ENCODE measurements around the gene SLCO4A1. TPM values are rescaled to one million over a fixed set of nuclear protein-coding genes. Genes with fewer than 3 reads are reported as not detected.

The SLCO4A1 gene
- total and polyA plus RNA-seq, 12 donors, result 0.39 to 27.0 (median 4.9) TPM

GRCh38 chr20:62696434-62696957 is 54.2 kb downstream of the SLCO4A1 start:
- Histone ChIP-seq H3K27ac (no peak overlapping the region), H3K27me3 (peaks cover 4% of the 10 kb centered on the region), H3K9me3 (replicated peaks in 1 of 3) (no peaks in the 10 kb centered on the region), H3K36me3 (replicated peaks in 1 of 2) (no peaks in the 10 kb centered on the region), H3K4me1 (replicated peaks in 1 of 2) (no peaks in the 10 kb centered on the region), H3K4me3 (no peak overlapping the region)
- TF ChIP-seq, protein P1, sequence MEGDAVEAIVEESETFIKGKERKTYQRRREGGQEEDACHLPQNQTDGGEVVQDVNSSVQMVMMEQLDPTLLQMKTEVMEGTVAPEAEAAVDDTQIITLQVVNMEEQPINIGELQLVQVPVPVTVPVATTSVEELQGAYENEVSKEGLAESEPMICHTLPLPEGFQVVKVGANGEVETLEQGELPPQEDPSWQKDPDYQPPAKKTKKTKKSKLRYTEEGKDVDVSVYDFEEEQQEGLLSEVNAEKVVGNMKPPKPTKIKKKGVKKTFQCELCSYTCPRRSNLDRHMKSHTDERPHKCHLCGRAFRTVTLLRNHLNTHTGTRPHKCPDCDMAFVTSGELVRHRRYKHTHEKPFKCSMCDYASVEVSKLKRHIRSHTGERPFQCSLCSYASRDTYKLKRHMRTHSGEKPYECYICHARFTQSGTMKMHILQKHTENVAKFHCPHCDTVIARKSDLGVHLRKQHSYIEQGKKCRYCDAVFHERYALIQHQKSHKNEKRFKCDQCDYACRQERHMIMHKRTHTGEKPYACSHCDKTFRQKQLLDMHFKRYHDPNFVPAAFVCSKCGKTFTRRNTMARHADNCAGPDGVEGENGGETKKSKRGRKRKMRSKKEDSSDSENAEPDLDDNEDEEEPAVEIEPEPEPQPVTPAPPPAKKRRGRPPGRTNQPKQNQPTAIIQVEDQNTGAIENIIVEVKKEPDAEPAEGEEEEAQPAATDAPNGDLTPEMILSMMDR (IDR thresholded peaks at IDR 0.05), result no peak
- no peak for TF ChIP-seq POLR2A (IDR thresholded peaks at IDR 0.05)
- intact Hi-C loops (cut with DNase I), result no loop called here
- 63 to 67% (median 66%) methylated on average over 15 to 16 of the region's 16 CpGs for WGBS, 4 donors
- DNase-seq, result no peak

DNA sequence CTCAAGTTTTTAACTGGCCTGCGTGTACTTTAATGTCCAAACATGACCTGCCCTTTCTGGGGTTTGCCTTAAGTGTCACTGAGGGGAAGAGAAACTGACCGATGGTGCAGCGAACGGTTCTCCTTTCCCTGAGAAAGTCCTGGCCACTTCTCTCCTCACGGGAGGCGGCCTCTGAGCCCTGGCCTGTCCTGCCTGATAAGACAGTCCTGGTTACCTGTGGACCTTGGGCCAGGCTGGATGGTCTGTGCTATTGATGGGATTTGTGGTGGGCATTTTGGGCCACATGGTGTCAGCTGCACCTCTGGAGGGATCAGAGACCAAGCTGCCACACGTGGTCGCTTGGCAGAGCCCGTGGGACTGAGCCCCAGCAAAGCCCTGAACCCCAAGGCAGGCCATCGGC is 54.7 kb downstream of the SLCO4A1 start:
- peaks cover 4% of the 10 kb centered on the region for H3K27me3 ChIP-seq
- no peaks in the 10 kb centered on the region for H3K4me1 ChIP-seq (replicated peaks in 1 of 2)
- no peak overlapping the region for H3K4me3 ChIP-seq
- intact Hi-C loops (cut with DNase I), result no loop called here
- no peak for DNase-seq
- H3K27ac ChIP-seq, result no peak overlapping the region
- no peaks in the 10 kb centered on the region for H3K9me3 ChIP-seq (replicated peaks in 1 of 3)
- 63 to 84% (median 71%) methylated on average over 5 to 10 of the region's 10 CpGs for WGBS, 4 donors
- TF ChIP-seq, protein P1 (IDR thresholded peaks at IDR 0.05), result no peak
- no peak for TF ChIP-seq POLR2A (IDR thresholded peaks at IDR 0.05)
- no peaks in the 10 kb centered on the region for H3K36me3 ChIP-seq (replicated peaks in 1 of 2)

DNA sequence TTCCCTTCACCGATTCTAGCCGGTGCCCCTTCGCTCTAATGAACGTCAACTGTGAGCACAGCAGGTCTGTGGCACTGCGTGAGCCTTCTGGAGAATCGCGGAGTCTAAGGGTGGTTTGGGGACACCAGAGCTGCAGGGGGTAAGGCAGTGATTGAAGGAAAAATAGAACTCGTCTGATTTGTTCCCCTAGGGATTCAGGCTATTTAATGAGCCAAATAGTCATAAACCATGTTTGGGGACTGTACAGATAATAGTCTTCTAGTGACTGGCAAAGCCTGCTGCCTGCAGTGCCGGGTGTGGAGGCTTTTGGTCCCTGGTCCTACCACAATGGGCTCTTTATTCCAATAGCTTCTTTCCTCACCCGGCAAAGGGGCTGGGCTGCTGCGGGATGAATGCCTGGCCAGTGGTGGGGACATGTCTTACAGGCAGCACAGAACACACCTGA is 55.2 kb downstream of the SLCO4A1 start:
- intact Hi-C loops (cut with DNase I), result no loop called here
- no peak for TF ChIP-seq POLR2A (IDR thresholded peaks at IDR 0.05)
- TF ChIP-seq, protein P1 (IDR thresholded peaks at IDR 0.05), result no peak
- H3K27ac ChIP-seq, result no peak overlapping the region
- DNase-seq, result no peak
- no peaks in the 10 kb centered on the region for H3K36me3 ChIP-seq (replicated peaks in 1 of 2)
- peaks cover 4% of the 10 kb centered on the region for H3K27me3 ChIP-seq
- WGBS, 4 donors, result 83 to 89% (median 85%) methylated on average over 10 to 11 of the region's 11 CpGs
- no peak overlapping the region for H3K4me3 ChIP-seq
- no peaks in the 10 kb centered on the region for H3K4me1 ChIP-seq (replicated peaks in 1 of 2)
- no peaks in the 10 kb centered on the region for H3K9me3 ChIP-seq (replicated peaks in 1 of 3)

GRCh38 chr20:62698231-62698630 is 55.9 kb downstream of the SLCO4A1 start:
- Histone ChIP-seq H3K27ac (no peak overlapping the region), H3K36me3 (replicated peaks in 1 of 2) (no peaks in the 10 kb centered on the region), H3K9me3 (replicated peaks in 1 of 3) (no peaks in the 10 kb centered on the region), H3K27me3 (peaks cover 4% of the 10 kb centered on the region), H3K4me1 (replicated peaks in 1 of 2) (no peaks in the 10 kb centered on the region), H3K4me3 (no peak overlapping the region)
- intact Hi-C loops (cut with DNase I), result no loop called here
- DNase-seq, result no peak
- TF ChIP-seq, protein P1 (IDR thresholded peaks at IDR 0.05), result no peak
- TF ChIP-seq POLR2A (IDR thresholded peaks at IDR 0.05), result no peak
- 85 to 94% (median 91%) methylated on average over 9 to 14 of the region's 14 CpGs for WGBS, 4 donors

Data from adrenal gland (tissue), 12 donors.